ENCODE measurements around the gene THBD.

Gene THBD

GRCh38 chr20:23049201-23050075 lies at the start of gene THBD:
Gene THBD (minus strand): TSS chr20:23049672. CDS start chr20:23049504, 168 bp downstream.
- DNase-seq (ENCODE audit: low read depth), result peak; percentile 32

- DNase-seq (ENCODE audit: low read depth), result no peak
These were observed 48.4 kb upstream of the THBD start for GRCh38 chr20:23097636-23098580.

- DNase-seq (ENCODE audit: low read depth), result no peak
These were observed 47.6 kb upstream of the THBD start for GRCh38 chr20:23096986-23097520.

- DNase-seq (ENCODE audit: low read depth), result no peak
These were observed 46.6 kb upstream of the THBD start for GRCh38 chr20:23096097-23096496.

GRCh38 chr20:23095499-23095898 lies 46.0 kb upstream of the THBD start:
- no peak for DNase-seq (ENCODE audit: low read depth)

GRCh38 chr20:23094927-23095326 lies 45.5 kb upstream of the THBD start:
- no peak for DNase-seq (ENCODE audit: low read depth)

GRCh38 chr20:23094213-23094896 lies 44.9 kb upstream of the THBD start:
- no peak for DNase-seq (ENCODE audit: low read depth)

GRCh38 chr20:23093613-23094012 lies 44.1 kb upstream of the THBD start:
- no peak for DNase-seq (ENCODE audit: low read depth)

GRCh38 chr20:23092861-23093495 lies 43.5 kb upstream of the THBD start:
- no peak for DNase-seq (ENCODE audit: low read depth)

- no peak for DNase-seq (ENCODE audit: low read depth)
These were observed 42.9 kb upstream of the THBD start for GRCh38 chr20:23092384-23092756.

- DNase-seq (ENCODE audit: low read depth), result no peak
These were observed 42.4 kb upstream of the THBD start for GRCh38 chr20:23091721-23092383.

GRCh38 chr20:23090878-23091277 lies 41.4 kb upstream of the THBD start:
- DNase-seq (ENCODE audit: low read depth), result no peak

- no peak for DNase-seq (ENCODE audit: low read depth)
These were observed 40.7 kb upstream of the THBD start for GRCh38 chr20:23090147-23090546.

GRCh38 chr20:23088866-23089265 lies 39.4 kb upstream of the THBD start:
- no peak for DNase-seq (ENCODE audit: low read depth)

GRCh38 chr20:23087587-23088251 lies 38.2 kb upstream of the THBD start:
- no peak for DNase-seq (ENCODE audit: low read depth)

GRCh38 chr20:23086931-23087411 lies 37.5 kb upstream of the THBD start:
- DNase-seq (ENCODE audit: low read depth), result no peak

- no peak for DNase-seq (ENCODE audit: low read depth)
These were observed 36.6 kb upstream of the THBD start, which contains the start of gene CD93 for GRCh38 chr20:23086056-23086566. Gene CD93 (minus strand): TSS chr20:23086324. CDS start chr20:23086192, 132 bp downstream.

GRCh38 chr20:23085436-23086055 lies 36.1 kb upstream of the THBD start:
- no peak for DNase-seq (ENCODE audit: low read depth)

GRCh38 chr20:23084845-23085365 lies 35.4 kb upstream of the THBD start:
- no peak for DNase-seq (ENCODE audit: low read depth)
